Hypothalamus (tissue), 51 donors: Measurements from ENCODE around the gene MATN4.

ENCODE experiments used
- DNase-seq, 51 donors: peaks; one replicate each; lab custom pipeline; 2025; lab: John Stamatoyannopoulos, UW

Gene MATN4

DNA sequence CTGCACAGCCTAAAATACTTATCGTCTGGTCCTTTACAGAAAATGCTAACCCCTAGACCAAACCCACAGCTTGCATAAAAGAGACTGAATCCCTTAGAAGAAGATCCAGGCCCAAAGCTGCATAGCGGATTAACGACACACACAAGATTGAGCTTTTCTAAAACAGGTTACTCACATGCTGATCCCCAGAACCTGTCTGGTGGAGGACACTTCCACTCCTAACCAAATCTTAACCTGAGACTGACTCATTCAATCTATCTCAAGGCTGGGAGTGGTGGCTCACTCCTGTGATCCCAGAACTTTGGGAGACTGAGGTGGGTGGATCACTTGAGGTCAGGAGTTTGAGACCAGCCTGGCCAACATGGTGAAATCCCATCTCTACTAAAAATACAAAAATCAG, 50.9 kb downstream of the MATN4 start:
- DNase-seq, result no peak

DNA sequence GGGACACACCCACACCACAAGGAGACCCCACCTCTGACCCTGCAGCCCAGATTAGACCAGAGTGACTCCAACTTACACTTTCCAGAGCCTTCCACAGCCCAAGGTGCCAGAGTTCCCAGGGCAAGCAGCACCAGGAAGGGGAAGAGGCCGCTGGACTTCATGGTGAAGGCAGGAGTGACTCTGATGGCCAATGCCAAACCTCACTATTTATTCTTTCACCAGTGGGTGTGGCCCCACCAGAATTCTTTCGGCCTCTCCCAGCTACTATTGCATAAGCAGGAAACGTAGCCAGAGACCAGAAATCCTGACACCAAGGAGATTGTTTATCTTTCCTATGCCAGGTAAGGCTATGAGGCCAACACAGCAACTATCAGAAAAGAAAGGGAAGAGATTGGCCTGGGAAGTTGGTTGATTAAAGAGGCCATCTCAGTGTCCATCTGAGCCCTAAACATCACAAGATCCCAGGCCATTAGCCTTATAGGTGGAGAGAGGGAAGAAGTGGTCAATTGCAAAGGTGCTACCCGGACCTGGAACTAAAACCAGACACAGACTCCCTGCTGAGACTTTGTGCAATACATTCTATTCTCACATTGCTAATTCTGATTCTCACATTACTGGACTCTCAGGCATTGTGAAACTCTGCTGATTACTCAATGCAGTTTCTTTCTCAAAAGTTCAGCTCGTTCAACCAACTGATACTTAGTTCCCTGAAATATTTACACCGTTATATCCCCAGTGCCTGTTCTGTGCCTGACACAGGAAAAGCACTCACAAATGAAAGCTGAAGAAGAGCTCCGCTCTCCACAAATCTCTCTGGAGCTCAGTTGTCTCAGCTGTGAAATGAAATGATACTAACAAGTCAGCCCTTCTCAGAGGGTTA, 53.5 kb downstream of the MATN4 start, which contains the start of gene SLPI:
SLPI (minus strand) TSS at position 182 of the 880 bp plus-strand sequence; CDS start at position 161, 21 bp downstream.
- DNase-seq, result no peak

DNA sequence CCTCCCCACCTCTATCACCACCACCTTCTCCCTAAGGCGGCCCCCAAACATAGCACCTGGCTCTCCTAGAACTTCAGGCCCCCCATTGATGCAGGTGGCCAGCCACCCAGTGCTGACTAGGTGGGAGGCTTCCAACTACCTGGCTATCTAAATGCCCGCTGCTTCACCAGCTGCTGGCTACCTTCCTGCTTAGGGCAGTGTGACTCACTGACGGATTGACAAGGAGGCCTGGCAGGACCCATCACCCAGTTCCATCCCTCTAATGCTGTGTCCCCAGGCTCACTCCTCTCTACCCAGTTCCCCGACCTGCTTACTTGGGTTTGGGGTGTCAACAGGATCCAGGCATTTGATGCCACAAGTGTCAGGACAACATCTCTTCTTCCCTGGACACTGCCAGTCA, 54.8 kb downstream of the MATN4 start:
- no peak for DNase-seq

DNA sequence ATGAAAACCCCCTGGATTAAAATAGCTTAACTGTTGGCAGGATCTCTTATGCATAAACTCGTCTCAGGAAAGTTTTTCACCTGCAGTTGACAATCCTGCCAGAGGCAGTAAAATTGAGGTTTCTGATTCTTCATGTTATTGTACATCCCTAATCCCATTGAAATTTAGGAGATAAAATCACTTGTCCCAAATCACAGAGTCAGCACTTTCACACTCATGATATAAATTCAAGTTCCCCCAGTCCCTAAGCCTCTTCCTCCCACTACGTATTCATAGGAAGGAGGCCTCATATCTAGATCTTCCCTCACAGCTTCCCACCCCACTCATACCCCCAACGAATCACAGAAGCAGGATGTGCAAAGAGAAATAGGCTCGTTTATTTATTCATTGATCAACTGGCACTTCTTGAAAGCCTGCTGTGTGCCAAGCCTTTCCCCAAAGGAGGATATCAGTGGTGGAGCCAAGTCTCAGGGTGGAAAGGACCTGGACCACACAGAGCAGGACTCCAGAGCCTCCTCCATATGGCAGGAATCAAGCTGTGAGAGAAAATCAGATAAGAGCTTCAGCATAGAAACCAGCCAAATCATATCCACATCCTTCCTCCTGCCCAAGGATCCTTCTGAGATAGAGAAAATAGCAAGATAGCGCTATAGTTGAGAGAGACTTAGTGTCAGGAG, 56.1 kb downstream of the MATN4 start:
- DNase-seq, result no peak

DNA sequence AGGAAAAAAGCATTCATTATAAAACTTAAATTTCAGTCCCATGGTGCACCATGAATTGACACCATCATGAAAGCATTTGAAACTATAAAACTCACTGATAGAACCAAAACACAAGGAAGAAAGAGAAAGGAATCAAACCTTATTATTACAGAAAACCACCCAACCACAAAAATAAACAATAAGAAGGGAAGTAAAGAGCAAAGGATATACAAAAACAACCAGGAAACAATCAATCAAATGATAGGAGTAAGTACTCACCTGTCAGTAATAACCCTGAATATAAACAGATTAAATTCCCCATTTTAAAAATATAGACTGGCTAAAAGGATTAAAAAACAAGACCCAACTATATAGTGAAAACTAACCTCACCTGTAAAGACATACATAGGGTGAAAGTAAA, 59.5 kb downstream of the MATN4 start:
- DNase-seq, result no peak

DNA sequence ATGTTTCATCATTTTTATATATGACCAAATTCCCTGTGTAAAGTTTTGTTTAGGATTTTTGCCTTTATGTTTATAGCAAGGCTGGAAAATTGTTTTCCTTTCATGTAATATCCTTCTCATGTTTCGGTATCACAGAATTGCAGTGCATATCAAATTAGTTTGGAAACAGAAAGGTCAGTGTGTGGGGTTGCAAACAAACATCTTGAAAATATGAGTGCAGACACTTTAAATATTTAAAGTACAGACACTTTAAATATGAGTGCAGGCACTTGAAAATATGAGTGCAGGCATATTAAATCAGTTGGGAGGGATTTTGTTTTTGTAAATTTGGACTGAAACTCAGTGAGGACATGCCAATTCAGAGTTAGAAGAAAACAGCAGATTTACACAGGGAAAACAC, 60.2 kb downstream of the MATN4 start:
- DNase-seq, result no peak

DNA sequence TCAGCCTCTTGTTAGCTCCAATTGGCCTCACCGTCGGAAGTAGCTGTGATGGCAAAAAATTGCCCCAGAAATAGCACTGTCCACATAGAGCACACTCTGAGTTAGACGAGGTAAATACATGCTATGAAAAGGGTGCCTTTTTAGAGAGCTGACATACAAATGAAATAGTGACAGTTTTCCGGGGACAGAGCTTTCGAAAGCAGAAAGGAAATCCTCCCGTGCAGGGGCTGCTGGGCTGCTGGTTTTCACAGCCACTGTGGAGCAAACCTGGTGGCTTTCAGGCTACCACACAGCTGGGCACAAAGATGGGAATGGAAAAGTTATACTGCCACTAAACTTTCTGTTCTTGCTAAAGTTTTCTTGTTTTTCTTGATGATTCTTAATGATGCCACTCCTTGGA, 62.0 kb downstream of the MATN4 start:
- DNase-seq, result no peak
